ENCODE measurements around the gene MORC4.

MORC4 gene

GRCh38 chrX:106894392-106894909 lies 105.6 kb downstream of the MORC4 start:
- TF ChIP-seq, protein P1, sequence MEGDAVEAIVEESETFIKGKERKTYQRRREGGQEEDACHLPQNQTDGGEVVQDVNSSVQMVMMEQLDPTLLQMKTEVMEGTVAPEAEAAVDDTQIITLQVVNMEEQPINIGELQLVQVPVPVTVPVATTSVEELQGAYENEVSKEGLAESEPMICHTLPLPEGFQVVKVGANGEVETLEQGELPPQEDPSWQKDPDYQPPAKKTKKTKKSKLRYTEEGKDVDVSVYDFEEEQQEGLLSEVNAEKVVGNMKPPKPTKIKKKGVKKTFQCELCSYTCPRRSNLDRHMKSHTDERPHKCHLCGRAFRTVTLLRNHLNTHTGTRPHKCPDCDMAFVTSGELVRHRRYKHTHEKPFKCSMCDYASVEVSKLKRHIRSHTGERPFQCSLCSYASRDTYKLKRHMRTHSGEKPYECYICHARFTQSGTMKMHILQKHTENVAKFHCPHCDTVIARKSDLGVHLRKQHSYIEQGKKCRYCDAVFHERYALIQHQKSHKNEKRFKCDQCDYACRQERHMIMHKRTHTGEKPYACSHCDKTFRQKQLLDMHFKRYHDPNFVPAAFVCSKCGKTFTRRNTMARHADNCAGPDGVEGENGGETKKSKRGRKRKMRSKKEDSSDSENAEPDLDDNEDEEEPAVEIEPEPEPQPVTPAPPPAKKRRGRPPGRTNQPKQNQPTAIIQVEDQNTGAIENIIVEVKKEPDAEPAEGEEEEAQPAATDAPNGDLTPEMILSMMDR (IDR thresholded peaks at IDR 0.05; ENCODE audit: low read depth, low read length, missing control alignments) = peak; percentile 86
- H3K4me3 ChIP-seq (ENCODE audit: low read depth, low read length) = no peak overlapping the region
- in situ Hi-C loops (cut with HindIII; ENCODE audit: low sequenced_read_pairs) = no loop called here
- DNase-seq (ENCODE audit: low read depth) = peak; percentile 49

- TF ChIP-seq, protein P1 (IDR thresholded peaks at IDR 0.05; ENCODE audit: low read depth, low read length, missing control alignments) = no peak
- no peak overlapping the region for H3K4me3 ChIP-seq (ENCODE audit: low read depth, low read length)
- in situ Hi-C loops (cut with HindIII; ENCODE audit: low sequenced_read_pairs) = no loop called here
- no peak for DNase-seq (ENCODE audit: low read depth)
These were observed 108.1 kb downstream of the MORC4 start for GRCh38 chrX:106891762-106892460.

Data from astrocyte of the cerebellum (primary cell).